Uterus (tissue), 4 donors: ENCODE results near the gene AUH. TPM values are rescaled to one million over a fixed set of nuclear protein-coding genes. Genes with fewer than 3 reads are reported as not detected.

Experiments
- DNase-seq, 2 donors: peaks; one replicate each; pipeline ENCODE4 v3.0.0-alpha.2; 2019 to 2020
- H3K27ac ChIP-seq, 2 donors: fragments of 200-600 bp; sonication (generic); 1 replicate in 1 of 2; 2 replicates in 1 of 2; pipeline ENCODE4 v1.5.1; 2016 to 2018
- H3K27me3 ChIP-seq, 2 donors: fragments of 200-600 bp; sonication (generic); one replicate each; pipeline ENCODE4 v1.5.1; 2018 to 2019; ENCODE audit warnings: control low read depth in 1 of 2
- H3K36me3 ChIP-seq, 2 donors: fragments of 200-600 bp; sonication (generic); one replicate each; pipeline ENCODE4 v1.5.1; 2019; ENCODE audit warnings: control low read depth in 1 of 2
- H3K4me1 ChIP-seq, 2 donors: fragments of 200-600 bp; sonication (generic); one replicate each; pipeline ENCODE4 v1.5.1; 2018 to 2019; ENCODE audit warnings: control low read depth in 1 of 2
- H3K4me3 ChIP-seq, 2 donors: fragments of 200-600 bp; sonication (generic); 1 replicate in 1 of 2; 2 replicates in 1 of 2; pipeline ENCODE4 v1.5.1; 2018 to 2019; ENCODE audit warnings: mild to moderate bottlenecking in 1 of 2
- H3K9me3 ChIP-seq, 2 donors: fragments of 200-600 bp; sonication (generic); one replicate each; pipeline ENCODE4 v1.5.1; 2019; ENCODE audit warnings: control low read depth in 1 of 2
- CTCF ChIP-seq, 4 experiments: fragments of 200-600 bp in 2 of 4; fragments of 450-650 bp in 2 of 4; sonication (generic) in 2 of 4; IDR thresholded peaks; one replicate each; pipeline ENCODE4 v1.5.1; 2016 to 2019; ENCODE audit warnings: antibody characterized with exemption in 4 of 4, mild to moderate bottlenecking in 2 of 4, moderate library complexity in 1 of 4
- POLR2A ChIP-seq, 2 donors: fragments of 450-650 bp; IDR thresholded peaks; one replicate each; pipeline ENCODE4 v1.6.1; 2016; ENCODE audit warnings: antibody characterized with exemption in 2 of 2, mild to moderate bottlenecking in 1 of 2, moderate library complexity in 1 of 2
- intact Hi-C: fragments of 100-400 bp; cut with DNase I; formaldehyde crosslinking; loops from one replicate; pipeline ENCODE4 v1.15.1; 2023; ENCODE audit warnings: low total_unique reads
- total RNA-seq, 4 donors: library from RNA; depleted of rRNA in 3 of 4; stranded (reverse); fragments of >200 nt in 3 of 4; gene quantifications; one replicate each; pipeline versions ENCODE4 v1.1.0 to v1.2.4, GENCODE V29; 2014 to 2023
- donor health status: DM: yes; HTN: yes; CAD: no.

AUH gene
- total RNA-seq, 4 donors from 2014 or later = 4.4 to 36.7 (median 23.7) TPM

DNA sequence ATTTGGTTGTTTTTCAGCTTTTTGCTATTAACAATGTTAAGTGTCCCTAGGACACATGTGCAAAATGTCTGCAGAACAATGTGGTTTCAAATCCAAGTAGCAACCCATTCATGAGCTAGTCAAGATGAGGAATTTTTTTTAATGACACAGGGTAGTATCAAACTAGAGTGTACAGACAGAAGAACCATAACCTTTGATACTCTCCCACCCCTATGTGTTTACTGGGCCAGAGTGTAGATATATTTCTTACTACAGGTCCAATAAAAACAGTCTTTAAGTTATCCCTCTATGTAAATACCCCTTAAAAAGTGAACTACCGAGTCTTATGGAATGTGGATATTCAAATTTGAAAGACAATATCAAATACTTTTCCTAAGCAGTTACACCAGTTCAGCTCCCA is 45.6 kb downstream of the AUH start:
- Histone ChIP-seq H3K36me3 (no peaks in the 10 kb centered on the region), H3K9me3 (no peaks in the 10 kb centered on the region), H3K27ac (no peak overlapping the region), H3K27me3 (no peaks in the 10 kb centered on the region), H3K4me1 (no peaks in the 10 kb centered on the region), H3K4me3 (no peak overlapping the region)
- DNase-seq = no peak
- intact Hi-C loops = no loop called here
- TF ChIP-seq POLR2A (IDR thresholded peaks at IDR 0.05) (no peak), CTCF (IDR thresholded peaks at IDR 0.05) (no peak)

GRCh38 chr9:91315191-91315590 is 46.5 kb downstream of the AUH start:
- H3K27ac ChIP-seq = no peak overlapping the region
- TF ChIP-seq POLR2A (IDR thresholded peaks at IDR 0.05) (no peak), CTCF (IDR thresholded peaks at IDR 0.05) (no peak)
- H3K4me3 ChIP-seq = no peak overlapping the region
- H3K36me3 ChIP-seq = no peaks in the 10 kb centered on the region
- H3K27me3 ChIP-seq = no peaks in the 10 kb centered on the region
- intact Hi-C loops = no loop called here
- H3K4me1 ChIP-seq = no peaks in the 10 kb centered on the region
- no peaks in the 10 kb centered on the region for H3K9me3 ChIP-seq
- DNase-seq = no peak

GRCh38 chr9:91312717-91313325 is 48.9 kb downstream of the AUH start:
- intact Hi-C loops = no loop called here
- H3K36me3 ChIP-seq = no peaks in the 10 kb centered on the region
- no peak overlapping the region for H3K4me3 ChIP-seq
- no peak overlapping the region for H3K27ac ChIP-seq
- no peak for DNase-seq
- H3K27me3 ChIP-seq = no peaks in the 10 kb centered on the region
- TF ChIP-seq CTCF (IDR thresholded peaks at IDR 0.05) = no peak
- TF ChIP-seq POLR2A (IDR thresholded peaks at IDR 0.05) = no peak
- no peaks in the 10 kb centered on the region for H3K9me3 ChIP-seq
- no peaks in the 10 kb centered on the region for H3K4me1 ChIP-seq

- H3K27ac ChIP-seq = no peak overlapping the region
- intact Hi-C loops = no loop called here
- no peaks in the 10 kb centered on the region for H3K4me1 ChIP-seq
Observed at GRCh38 chr9:91310037-91310436, 51.7 kb downstream of the AUH start.

GRCh38 chr9:91308191-91308590 is 53.5 kb downstream of the AUH start:
- Histone ChIP-seq H3K4me3 (no peak overlapping the region), H3K36me3 (no peaks in the 10 kb centered on the region), H3K9me3 (no peaks in the 10 kb centered on the region), H3K4me1 (no peaks in the 10 kb centered on the region), H3K27ac (no peak overlapping the region), H3K27me3 (no peaks in the 10 kb centered on the region)
- no peak for DNase-seq
- intact Hi-C loops = no loop called here
- TF ChIP-seq CTCF (IDR thresholded peaks at IDR 0.05) = no peak
- no peak for TF ChIP-seq POLR2A (IDR thresholded peaks at IDR 0.05)

More at GRCh38 chr9:91310037-91310436, 51.7 kb downstream of the AUH start:
- TF ChIP-seq CTCF (IDR thresholded peaks at IDR 0.05) = no peak
- no peak for TF ChIP-seq POLR2A (IDR thresholded peaks at IDR 0.05)
- no peak overlapping the region for H3K4me3 ChIP-seq
- DNase-seq = no peak
- no peaks in the 10 kb centered on the region for H3K9me3 ChIP-seq
- H3K36me3 ChIP-seq = no peaks in the 10 kb centered on the region
- no peaks in the 10 kb centered on the region for H3K27me3 ChIP-seq
